SK-N-MC (cell line): Measurements from ENCODE around the gene EFCAB11.

Source experiments
- EZH2 ChIP-seq: fragments of 200-600 bp; sonication (generic); IDR thresholded peaks from one replicate; pipeline ENCODE4 v1.6.1; 2017; ENCODE audit warnings: antibody characterized with exemption
- FOXP2 ChIP-seq: optimal IDR thresholded peaks from 2 replicates; pipeline ENCODE3; 2011; ENCODE audit warnings: mild to moderate bottlenecking, moderate library complexity; ENCODE audit not compliant: insufficient read depth; ENCODE audit errors: extremely low read length, control extremely low read depth
- POLR2AphosphoS5 ChIP-seq: IDR thresholded peaks from 2 replicates; pipeline ENCODE4 v1.6.1; 2012; ENCODE audit warnings: mild to moderate bottlenecking, low read depth, low read length, borderline replicate concordance

DNA sequence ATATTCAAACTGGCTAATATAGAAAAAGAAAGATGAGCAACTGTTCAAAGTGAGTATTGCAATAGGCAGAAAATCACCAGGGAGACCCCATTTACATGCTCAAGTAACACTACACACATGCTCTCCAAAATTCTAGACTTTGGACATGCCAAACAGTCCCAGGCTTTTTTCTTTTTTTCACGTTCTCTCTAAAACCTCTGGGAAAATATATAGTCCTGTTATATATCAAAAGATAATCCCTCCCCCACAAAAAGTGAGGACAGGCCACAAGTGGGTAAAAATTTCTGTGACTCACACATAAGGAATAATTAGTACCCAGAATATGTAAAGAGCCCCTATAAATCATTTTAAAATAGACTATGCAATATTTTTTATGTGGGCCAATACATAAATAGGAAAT lies 55.2 kb downstream of the EFCAB11 start:
- TF ChIP-seq EZH2 (no peak), POLR2AphosphoS5 (no peak), FOXP2 (no peak)
